ENCODE results near the gene SSB. TPM values are rescaled to one million over a fixed set of nuclear protein-coding genes. Genes with fewer than 3 reads are reported as not detected.

SSB gene
- 10 to 100 TPM; 53.9 to 79.2 (median 63.2) TPM for total RNA-seq

GRCh38 chr2:169798718-169799592 is at the start of gene SSB:
TSS of gene SSB (plus strand) at chr2:169798871. CDS start at chr2:169800961, 2,090 bp downstream.
- H3K27ac ChIP-seq = peak within 1 kb of the TSS; percentile 78 to 93 (median 86)
- H3K4me3 ChIP-seq = peak within 1 kb of the TSS; percentile 49 to 95 (median 82)
- H3K9me3 ChIP-seq = no peaks in the 10 kb centered on the region
- peaks cover 0 to 43% (median 6%) of the 10 kb centered on the region in 4 donors for H3K4me1 ChIP-seq
- peak; percentile 77 to 79 for DNase-seq (ENCODE audit: low spot score in 2 of 2)
- WGBS, 2 donors = 1% methylated on average over 51 to 58 of the region's 67 CpGs
- peaks cover 0 to 14% (median 0%) of the 10 kb centered on the region in 3 donors for H3K36me3 ChIP-seq
- TF ChIP-seq CTCF (IDR thresholded peaks at IDR 0.05) (peak in 1 of 5 experiments; percentile 29), EP300 (IDR thresholded peaks at IDR 0.05) (peak; percentile 52 to 95), POLR2A (IDR thresholded peaks at IDR 0.05) (peak; percentile 61 to 80)
- no peaks in the 10 kb centered on the region for H3K27me3 ChIP-seq

- WGBS, 2 donors = 91 to 92% methylated on average over 3 of the region's 3 CpGs
- Histone ChIP-seq H3K4me3 (no peak overlapping the region), H3K27ac (no peak overlapping the region), H3K36me3 (no peaks in the 10 kb centered on the region), H3K27me3 (no peaks in the 10 kb centered on the region), H3K4me1 (no peaks in the 10 kb centered on the region), H3K9me3 (no peaks in the 10 kb centered on the region)
- TF ChIP-seq CTCF (IDR thresholded peaks at IDR 0.05) (no peak), EP300 (IDR thresholded peaks at IDR 0.05) (no peak), POLR2A (IDR thresholded peaks at IDR 0.05) (no peak)
- DNase-seq (ENCODE audit: low spot score in 2 of 2) = no peak
These were observed 45.9 kb upstream of the SSB start for GRCh38 chr2:169752752-169753151.

- TF ChIP-seq EP300 (IDR thresholded peaks at IDR 0.05) (no peak), POLR2A (IDR thresholded peaks at IDR 0.05) (no peak), CTCF (IDR thresholded peaks at IDR 0.05) (no peak)
- no peaks in the 10 kb centered on the region for H3K27me3 ChIP-seq
- 72 to 79% methylated on average over 6 of the region's 6 CpGs for WGBS, 2 donors
- no peaks in the 10 kb centered on the region for H3K4me1 ChIP-seq
- no peak for DNase-seq (ENCODE audit: low spot score in 2 of 2)
- H3K36me3 ChIP-seq = no peaks in the 10 kb centered on the region
- no peak overlapping the region for H3K4me3 ChIP-seq
- no peak overlapping the region for H3K27ac ChIP-seq
- H3K9me3 ChIP-seq = no peaks in the 10 kb centered on the region
These were observed 43.4 kb upstream of the SSB start for GRCh38 chr2:169755083-169755870.

- no peaks in the 10 kb centered on the region for H3K27me3 ChIP-seq
- no peaks in the 10 kb centered on the region for H3K4me1 ChIP-seq
- H3K27ac ChIP-seq = no peak overlapping the region
- no peak overlapping the region for H3K4me3 ChIP-seq
- DNase-seq (ENCODE audit: low spot score in 2 of 2) = no peak
- no peak for TF ChIP-seq CTCF (IDR thresholded peaks at IDR 0.05)
- no peak for TF ChIP-seq EP300 (IDR thresholded peaks at IDR 0.05)
- no peak for TF ChIP-seq POLR2A (IDR thresholded peaks at IDR 0.05)
- WGBS, 2 donors = 91 to 96% methylated on average over 4 of the region's 4 CpGs
- no peaks in the 10 kb centered on the region for H3K36me3 ChIP-seq
- no peaks in the 10 kb centered on the region for H3K9me3 ChIP-seq
These were observed 42.3 kb upstream of the SSB start for GRCh38 chr2:169756342-169756741.
